Measurements from ENCODE around the gene TRDN.

DNA sequence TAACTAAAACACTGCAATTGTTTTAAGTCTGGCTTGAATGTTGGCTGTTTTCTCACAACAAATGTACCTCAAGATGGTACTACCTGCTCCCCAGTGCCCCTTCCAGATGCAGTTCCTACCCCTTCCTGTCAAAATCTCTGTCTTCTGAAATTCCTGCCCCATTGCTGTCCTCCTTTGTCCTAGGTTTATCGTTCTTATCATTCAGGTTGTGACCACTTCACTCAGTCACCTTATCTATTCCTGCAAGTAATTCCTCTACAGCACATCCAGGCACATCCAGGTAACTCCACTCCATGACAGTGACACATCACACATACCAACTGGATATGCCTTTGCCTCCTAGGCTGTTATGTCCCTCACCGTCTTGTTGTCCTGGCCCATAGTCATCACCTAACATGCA is 90.2 kb downstream of the TRDN start:
- TF ChIP-seq CTCF (IDR thresholded peaks at IDR 0.05; ENCODE audit: poor library complexity) (no peak), EZH2 (IDR thresholded peaks at IDR 0.05; ENCODE audit: borderline replicate concordance) (no peak)
